ENCODE data around the gene OR7G3.

DNA sequence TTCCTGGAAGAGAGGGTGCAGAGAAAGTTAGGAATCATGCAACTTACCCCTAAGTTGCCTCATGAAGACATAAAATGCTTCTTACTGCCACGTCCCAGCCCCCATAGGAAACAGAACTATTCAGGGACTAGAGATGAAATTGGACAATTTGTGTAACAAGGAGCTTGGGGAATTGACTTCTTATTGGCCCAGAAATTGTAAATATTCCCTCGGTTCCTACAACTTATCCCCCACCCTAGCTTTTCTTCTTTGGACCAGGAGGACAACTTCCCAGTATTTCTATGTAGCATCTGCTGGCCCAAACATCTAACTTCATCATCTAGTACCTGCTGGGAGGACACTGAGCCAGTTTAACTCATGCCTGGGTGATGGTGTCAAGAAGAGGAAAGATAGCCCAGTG, 40.0 kb downstream of the OR7G3 start, which contains the start of gene OR1M1:
- TF ChIP-seq, protein P1, sequence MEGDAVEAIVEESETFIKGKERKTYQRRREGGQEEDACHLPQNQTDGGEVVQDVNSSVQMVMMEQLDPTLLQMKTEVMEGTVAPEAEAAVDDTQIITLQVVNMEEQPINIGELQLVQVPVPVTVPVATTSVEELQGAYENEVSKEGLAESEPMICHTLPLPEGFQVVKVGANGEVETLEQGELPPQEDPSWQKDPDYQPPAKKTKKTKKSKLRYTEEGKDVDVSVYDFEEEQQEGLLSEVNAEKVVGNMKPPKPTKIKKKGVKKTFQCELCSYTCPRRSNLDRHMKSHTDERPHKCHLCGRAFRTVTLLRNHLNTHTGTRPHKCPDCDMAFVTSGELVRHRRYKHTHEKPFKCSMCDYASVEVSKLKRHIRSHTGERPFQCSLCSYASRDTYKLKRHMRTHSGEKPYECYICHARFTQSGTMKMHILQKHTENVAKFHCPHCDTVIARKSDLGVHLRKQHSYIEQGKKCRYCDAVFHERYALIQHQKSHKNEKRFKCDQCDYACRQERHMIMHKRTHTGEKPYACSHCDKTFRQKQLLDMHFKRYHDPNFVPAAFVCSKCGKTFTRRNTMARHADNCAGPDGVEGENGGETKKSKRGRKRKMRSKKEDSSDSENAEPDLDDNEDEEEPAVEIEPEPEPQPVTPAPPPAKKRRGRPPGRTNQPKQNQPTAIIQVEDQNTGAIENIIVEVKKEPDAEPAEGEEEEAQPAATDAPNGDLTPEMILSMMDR (IDR thresholded peaks at IDR 0.05; ENCODE audit: poor library complexity): no peak
- TF ChIP-seq EZH2 (IDR thresholded peaks at IDR 0.05; ENCODE audit: borderline replicate concordance): no peak
